Right atrium auricular region (tissue), 2 donors: ENCODE data around the gene KIF5A. TPM values are rescaled to one million over a fixed set of nuclear protein-coding genes. Genes with fewer than 3 reads are reported as not detected.

Experiments
- DNase-seq: peaks from one replicate; pipeline ENCODE4 v3.0.0-alpha.2; 2019; ENCODE audit warnings: low spot score
- H3K27ac ChIP-seq, 2 donors: fragments of 200-600 bp; sonication (generic); 1 replicate in 1 of 2; 2 replicates in 1 of 2; pipeline ENCODE4 v1.5.1; 2016 to 2019
- H3K27me3 ChIP-seq, 2 donors: fragments of 200-600 bp; sonication (generic); one replicate each; pipeline versions ENCODE4 v1.5.1 to v1.6.0; 2017 to 2019
- H3K36me3 ChIP-seq: fragments of 200-600 bp; sonication (generic); one replicate; pipeline ENCODE4 v1.5.1; 2016
- H3K4me1 ChIP-seq, 2 donors: fragments of 200-600 bp; sonication (generic); one replicate each; pipeline versions ENCODE4 v1.5.1 to v1.6.0; 2017 to 2019
- H3K4me3 ChIP-seq, 2 donors: fragments of 200-600 bp; sonication (generic); 1 replicate in 1 of 2; 2 replicates in 1 of 2; pipeline ENCODE4 v1.5.1; 2017 to 2019; ENCODE audit warnings: mild to moderate bottlenecking in 1 of 2, moderate library complexity in 1 of 2
- H3K9me3 ChIP-seq, 2 donors: fragments of 200-600 bp; sonication (generic); one replicate each; pipeline ENCODE4 v1.5.1; 2019
- total RNA-seq, 2 donors: library from RNA; depleted of rRNA; stranded (reverse); fragments of >200 nt; gene quantifications; one replicate each; pipeline ENCODE4 v1.1.0, GENCODE V29; 2016
- TF ChIP-seq, protein P1 (sequence below), 2 donors: fragments of 200-600 bp; sonication (generic); IDR thresholded peaks; one replicate each; pipeline ENCODE4 v1.5.1; 2019; ENCODE audit warnings: antibody characterized with exemption in 2 of 2

Gene KIF5A
- total RNA-seq, 2 donors from 2014 or later = 0.11 to 0.12 TPM

DNA sequence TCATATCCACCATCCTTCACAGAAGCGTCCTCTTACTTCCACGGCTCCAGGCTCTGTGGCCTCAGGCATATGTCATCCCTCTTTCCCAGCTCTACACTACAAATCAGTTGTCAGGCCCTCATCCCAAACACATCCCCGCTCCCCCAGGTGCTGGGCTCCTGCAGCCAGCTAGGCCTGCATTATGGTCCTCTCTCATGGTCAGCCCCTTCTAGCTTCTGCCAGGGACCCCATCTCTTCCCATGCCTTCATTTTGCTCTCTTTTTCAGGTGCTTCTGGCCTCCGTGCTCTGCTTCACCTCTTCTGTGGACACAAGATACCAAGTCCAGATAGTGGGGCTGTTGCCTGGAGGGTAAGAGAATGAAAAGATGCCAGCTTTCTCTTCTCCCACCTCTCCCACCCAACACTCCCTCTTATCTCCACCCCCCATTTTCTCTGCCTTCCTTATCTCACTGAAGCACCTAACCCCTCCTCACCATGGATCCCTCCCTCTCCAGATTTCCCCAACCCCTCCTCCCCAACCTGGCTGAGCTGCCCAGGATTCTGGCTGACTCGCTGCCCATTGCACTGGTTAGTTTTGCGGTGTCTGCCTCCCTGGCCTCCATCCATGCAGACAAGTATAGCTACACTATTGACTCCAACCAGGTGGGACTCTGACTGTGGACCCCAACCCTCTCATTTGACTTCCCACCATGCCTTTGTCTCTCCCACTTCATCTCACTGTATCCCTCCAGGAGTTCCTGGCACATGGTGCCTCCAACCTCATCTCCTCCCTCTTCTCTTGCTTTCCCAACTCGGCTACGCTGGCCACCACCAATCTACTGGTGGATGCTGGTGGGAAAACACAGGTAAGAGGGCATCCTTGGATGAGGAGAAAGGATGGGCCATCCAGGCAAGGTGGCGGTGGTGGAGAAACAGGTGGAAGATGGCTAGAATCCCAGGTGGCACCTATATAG, 72.7 kb downstream of the KIF5A start:
- H3K4me1 ChIP-seq = peaks cover 0 to 37% of the 10 kb centered on the region in 2 donors
- no peaks in the 10 kb centered on the region for H3K9me3 ChIP-seq
- no peak for DNase-seq
- H3K4me3 ChIP-seq = no peak overlapping the region
- H3K36me3 ChIP-seq = no peaks in the 10 kb centered on the region
- no peak overlapping the region for H3K27ac ChIP-seq
- H3K27me3 ChIP-seq = peaks cover 12 to 14% of the 10 kb centered on the region in 2 donors
- TF ChIP-seq, protein P1, sequence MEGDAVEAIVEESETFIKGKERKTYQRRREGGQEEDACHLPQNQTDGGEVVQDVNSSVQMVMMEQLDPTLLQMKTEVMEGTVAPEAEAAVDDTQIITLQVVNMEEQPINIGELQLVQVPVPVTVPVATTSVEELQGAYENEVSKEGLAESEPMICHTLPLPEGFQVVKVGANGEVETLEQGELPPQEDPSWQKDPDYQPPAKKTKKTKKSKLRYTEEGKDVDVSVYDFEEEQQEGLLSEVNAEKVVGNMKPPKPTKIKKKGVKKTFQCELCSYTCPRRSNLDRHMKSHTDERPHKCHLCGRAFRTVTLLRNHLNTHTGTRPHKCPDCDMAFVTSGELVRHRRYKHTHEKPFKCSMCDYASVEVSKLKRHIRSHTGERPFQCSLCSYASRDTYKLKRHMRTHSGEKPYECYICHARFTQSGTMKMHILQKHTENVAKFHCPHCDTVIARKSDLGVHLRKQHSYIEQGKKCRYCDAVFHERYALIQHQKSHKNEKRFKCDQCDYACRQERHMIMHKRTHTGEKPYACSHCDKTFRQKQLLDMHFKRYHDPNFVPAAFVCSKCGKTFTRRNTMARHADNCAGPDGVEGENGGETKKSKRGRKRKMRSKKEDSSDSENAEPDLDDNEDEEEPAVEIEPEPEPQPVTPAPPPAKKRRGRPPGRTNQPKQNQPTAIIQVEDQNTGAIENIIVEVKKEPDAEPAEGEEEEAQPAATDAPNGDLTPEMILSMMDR (IDR thresholded peaks at IDR 0.05) = no peak

DNA sequence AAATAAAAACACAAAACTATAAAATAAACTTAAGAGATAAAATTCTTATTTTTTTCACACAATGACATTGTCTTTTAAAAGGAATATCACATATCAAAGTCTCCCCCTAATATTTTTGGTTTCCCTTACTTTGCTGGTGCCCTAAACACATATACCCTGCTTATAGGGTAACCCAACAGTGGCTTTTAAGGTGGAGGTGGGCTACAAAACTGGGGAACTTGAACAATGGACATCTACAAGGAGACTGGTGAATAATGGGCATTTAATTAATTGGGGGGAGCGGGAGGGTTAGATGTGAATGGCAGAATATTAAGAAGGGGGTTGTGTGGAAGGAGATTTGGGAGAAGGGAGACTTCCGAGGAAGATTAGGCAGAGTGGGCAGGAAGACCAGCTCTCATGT, 73.5 kb downstream of the KIF5A start:
- peaks cover 0 to 44% of the 10 kb centered on the region in 2 donors for H3K4me1 ChIP-seq
- TF ChIP-seq, protein P1 (IDR thresholded peaks at IDR 0.05) = no peak
- no peak overlapping the region for H3K27ac ChIP-seq
- no peaks in the 10 kb centered on the region for H3K36me3 ChIP-seq
- H3K27me3 ChIP-seq = peaks cover 17 to 18% of the 10 kb centered on the region in 2 donors
- no peaks in the 10 kb centered on the region for H3K9me3 ChIP-seq
- no peak for DNase-seq
- H3K4me3 ChIP-seq = no peak overlapping the region

DNA sequence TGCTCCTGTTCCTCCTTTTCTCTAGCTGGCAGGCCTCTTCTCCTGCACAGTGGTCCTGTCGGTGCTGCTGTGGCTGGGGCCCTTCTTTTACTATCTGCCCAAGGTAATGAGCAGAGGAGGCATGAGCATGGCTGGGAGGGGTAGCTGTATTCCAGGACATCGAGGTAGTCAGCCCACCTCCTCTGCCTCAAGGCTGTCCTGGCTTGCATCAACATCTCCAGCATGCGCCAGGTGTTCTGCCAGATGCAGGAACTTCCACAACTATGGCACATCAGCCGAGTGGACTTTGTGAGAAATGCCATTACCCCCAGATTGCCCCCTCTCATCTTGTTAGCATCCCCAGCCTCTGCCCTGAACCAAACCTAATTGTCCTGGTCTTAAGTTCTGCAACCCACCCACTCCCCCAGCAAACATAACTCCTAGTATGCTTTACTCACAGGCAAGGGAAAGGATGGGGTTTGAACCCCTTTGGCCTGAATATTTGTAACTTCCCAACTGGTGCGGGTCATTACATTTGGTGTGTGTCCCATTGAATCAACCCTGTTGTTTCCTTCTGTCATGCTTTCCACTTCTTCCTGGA, 74.1 kb downstream of the KIF5A start:
- Histone ChIP-seq H3K27me3 (peaks cover 17 to 18% of the 10 kb centered on the region in 2 donors), H3K36me3 (no peaks in the 10 kb centered on the region), H3K4me3 (no peak overlapping the region), H3K27ac (no peak overlapping the region), H3K9me3 (no peaks in the 10 kb centered on the region), H3K4me1 (peaks cover 0 to 40% of the 10 kb centered on the region in 2 donors)
- TF ChIP-seq, protein P1 (IDR thresholded peaks at IDR 0.05) = no peak
- DNase-seq = no peak

DNA sequence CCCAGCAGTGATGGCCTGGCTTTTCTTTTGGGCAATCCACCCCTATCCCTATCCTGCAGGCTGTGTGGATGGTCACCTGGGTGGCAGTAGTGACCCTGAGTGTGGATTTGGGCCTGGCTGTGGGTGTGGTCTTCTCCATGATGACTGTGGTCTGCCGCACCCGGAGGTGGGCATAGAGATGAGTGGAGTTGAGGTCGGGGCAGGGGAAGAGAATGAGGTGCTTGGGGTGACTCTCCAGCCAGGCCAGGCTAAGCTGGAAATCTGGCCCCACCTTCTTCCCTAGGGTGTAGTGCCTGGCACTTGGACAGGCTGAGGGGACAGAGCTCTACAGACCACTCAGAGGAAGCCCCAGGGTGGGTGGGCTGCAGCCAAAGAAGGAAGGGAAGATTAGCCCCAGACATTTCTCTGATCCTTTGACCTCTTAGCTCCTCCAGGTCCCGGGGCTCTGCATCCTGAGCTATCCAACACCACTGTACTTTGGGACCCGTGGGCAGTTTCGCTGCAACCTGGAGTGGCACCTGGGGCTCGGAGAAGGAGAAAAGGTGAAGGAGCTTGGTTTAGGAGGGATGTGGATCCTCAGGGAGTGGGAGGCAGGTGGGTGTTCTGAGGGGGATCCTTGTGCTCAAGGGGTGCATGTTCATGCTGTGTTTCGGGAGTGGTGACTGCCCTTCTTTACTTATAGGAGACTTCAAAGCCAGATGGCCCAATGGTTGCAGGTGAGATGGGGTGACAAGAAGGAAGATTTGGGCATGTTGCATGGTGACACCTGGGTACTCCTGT, 74.8 kb downstream of the KIF5A start:
- TF ChIP-seq, protein P1 (IDR thresholded peaks at IDR 0.05) = no peak
- H3K9me3 ChIP-seq = no peaks in the 10 kb centered on the region
- no peak overlapping the region for H3K4me3 ChIP-seq
- H3K36me3 ChIP-seq = no peaks in the 10 kb centered on the region
- DNase-seq = no peak
- H3K4me1 ChIP-seq = peaks cover 0 to 33% of the 10 kb centered on the region in 2 donors
- H3K27ac ChIP-seq = no peak overlapping the region
- H3K27me3 ChIP-seq = peaks cover 17 to 18% of the 10 kb centered on the region in 2 donors

DNA sequence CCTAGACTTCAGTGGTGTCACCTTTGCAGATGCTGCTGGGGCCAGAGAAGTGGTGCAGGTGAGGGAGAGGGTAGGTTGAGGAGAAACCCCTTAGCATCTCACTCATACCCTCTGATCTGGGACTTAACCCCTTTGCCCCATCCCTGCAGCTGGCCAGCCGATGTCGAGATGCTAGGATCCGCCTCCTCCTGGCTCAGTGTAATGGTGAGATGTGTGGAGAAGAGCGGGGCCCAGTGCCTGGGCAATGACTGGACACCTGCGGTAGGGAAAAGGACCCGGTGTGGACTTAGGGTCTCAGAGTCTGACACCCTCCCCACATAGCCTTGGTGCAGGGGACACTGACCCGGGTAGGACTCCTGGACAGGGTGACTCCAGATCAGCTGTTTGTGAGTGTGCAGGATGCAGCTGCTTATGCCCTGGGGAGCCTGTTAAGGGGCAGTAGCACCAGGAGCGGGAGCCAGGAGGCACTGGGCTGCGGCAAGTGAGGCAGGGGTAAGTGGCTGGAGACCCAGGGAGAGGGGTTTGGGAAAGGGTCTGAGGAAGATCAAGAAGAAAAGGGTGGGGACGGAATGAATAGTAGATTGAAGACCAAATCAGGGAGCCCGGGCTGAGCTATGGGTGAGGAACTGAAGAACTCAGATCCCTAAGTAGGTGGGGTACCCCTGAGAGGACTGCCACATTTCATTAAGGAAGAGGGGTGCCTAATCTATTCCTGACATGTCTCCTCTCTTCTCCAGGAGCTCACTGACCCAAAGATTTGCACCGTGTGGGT, 75.6 kb downstream of the KIF5A start:
- H3K27ac ChIP-seq = no peak overlapping the region
- DNase-seq = no peak
- H3K4me1 ChIP-seq = peaks cover 0 to 26% of the 10 kb centered on the region in 2 donors
- H3K27me3 ChIP-seq = peaks cover 16 to 18% of the 10 kb centered on the region in 2 donors
- no peaks in the 10 kb centered on the region for H3K9me3 ChIP-seq
- TF ChIP-seq, protein P1 (IDR thresholded peaks at IDR 0.05) = no peak
- H3K4me3 ChIP-seq = no peak overlapping the region
- no peaks in the 10 kb centered on the region for H3K36me3 ChIP-seq
